GM13976 (cell line): ENCODE results near the gene CFAP68.
"Not testable (repeated sequence)": the region's sequence is repeated elsewhere in the genome, so short reads cannot be mapped to it uniquely, and the experiment has no call there.

ENCODE experiments used
- DNase-seq: peaks from one replicate; pipeline ENCODE4 v3.0.0; 2012; ENCODE audit warnings: low spot score
- CTCF ChIP-seq: IDR thresholded peaks from 2 replicates; pipeline ENCODE4 v1.5.1; 2012; ENCODE audit warnings: borderline replicate concordance, mild to moderate bottlenecking; ENCODE audit not compliant: insufficient read depth; ENCODE audit errors: extremely low read depth, missing control alignments, control extremely low read depth
- in situ Hi-C: fragments of 300-500 bp; cut with MboI; formaldehyde crosslinking; loops from one replicate; pipeline ENCODE4 v1.12.0; 2022; ENCODE audit warnings: low sequenced_read_pairs, mixed read lengths, inconsistent platforms; ENCODE audit not compliant: unreplicated experiment

Gene CFAP68

GRCh38 chr11:111932611-111932950 is 53.2 kb downstream of the CFAP68 start:
- in situ Hi-C loops = no loop called here
- no peak for TF ChIP-seq CTCF
- no peak for DNase-seq

DNA sequence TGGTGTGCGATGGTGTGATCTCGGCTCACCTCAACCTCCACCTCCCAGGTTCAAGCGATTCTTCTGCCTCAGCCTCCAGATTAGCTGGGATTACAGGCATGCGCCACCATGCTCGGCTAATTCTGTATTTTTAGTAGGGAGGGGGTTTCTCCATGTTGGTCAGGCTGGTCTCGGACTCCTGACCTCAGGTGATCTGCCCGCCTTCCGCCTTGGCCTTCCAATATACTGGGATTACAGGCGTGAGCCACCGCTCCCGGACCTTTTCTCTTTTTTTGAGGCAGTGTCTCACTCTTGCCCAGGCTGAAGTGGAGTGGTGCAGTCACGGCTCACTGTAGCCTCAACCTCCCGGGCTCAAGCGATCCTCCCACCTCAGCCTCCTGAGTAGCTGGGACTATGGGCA is 53.8 kb downstream of the CFAP68 start:
- DNase-seq, in situ Hi-C loops: not testable (repeated sequence)

GRCh38 chr11:111933872-111934271 is 54.5 kb downstream of the CFAP68 start:
- TF ChIP-seq CTCF = no peak
- no peak for DNase-seq
- in situ Hi-C loops = no loop called here

GRCh38 chr11:111934306-111934705 is 55.0 kb downstream of the CFAP68 start:
- DNase-seq = no peak
- TF ChIP-seq CTCF = no peak
- in situ Hi-C loops = no loop called here
